Heart left ventricle (tissue), 13 donors: ENCODE results near the gene SLCO3A1.

Experiments
- POLR2A ChIP-seq, 2 donors: fragments of 450-650 bp; IDR thresholded peaks; one replicate each; pipeline ENCODE4 v1.6.1; 2017; ENCODE audit warnings: antibody characterized with exemption in 2 of 2, mild to moderate bottlenecking in 2 of 2, moderate library complexity in 2 of 2
- TF ChIP-seq, protein P1 (sequence below), 12 donors: fragments of 200-600 bp; sonication (generic) in 4 of 12; IDR thresholded peaks; one replicate each; pipeline versions ENCODE4 v1.5.0 to v1.8.0; 2018 to 2022; ENCODE audit warnings: antibody characterized with exemption in 12 of 12, mild to moderate bottlenecking in 5 of 12
- donor health status: ischemic (EF 13 %, LVEDD 7.1; RV severe dilation, severe dysfunction).
- donor health status: DM: no; HTN: yes; CAD: no.
- donor health status: DM: no; HTN: no; CAD: no.
- donor health status: ischemic (EF 25% LVEDD 6.9; RV normal size, moderate dysfunction).
- donor health status: ischemic (EF 25% LVEDD 5.7; RV mildly dilated, moderate dysfunction).
- donor health status: ischemic (EF 35%, LVEDD 5.7; RV mildly dilated, moderate dysfunction).
- donor health status: nonischemic (EF 11% LVEDD 7.7; RV severe dilation, severe dysfunction).
- donor health status: DM: yes; HTN: yes; CAD: no.
- donor health status: PGD.
- donor health status: ischemic (EF 29% LVEDD 5.4; RV normal size, mild dysfunction).
- donor health status: nonischemic (EF 23%, LVEDD 6.1; RV moderate dilation, normal function).

- TF ChIP-seq, protein P1, sequence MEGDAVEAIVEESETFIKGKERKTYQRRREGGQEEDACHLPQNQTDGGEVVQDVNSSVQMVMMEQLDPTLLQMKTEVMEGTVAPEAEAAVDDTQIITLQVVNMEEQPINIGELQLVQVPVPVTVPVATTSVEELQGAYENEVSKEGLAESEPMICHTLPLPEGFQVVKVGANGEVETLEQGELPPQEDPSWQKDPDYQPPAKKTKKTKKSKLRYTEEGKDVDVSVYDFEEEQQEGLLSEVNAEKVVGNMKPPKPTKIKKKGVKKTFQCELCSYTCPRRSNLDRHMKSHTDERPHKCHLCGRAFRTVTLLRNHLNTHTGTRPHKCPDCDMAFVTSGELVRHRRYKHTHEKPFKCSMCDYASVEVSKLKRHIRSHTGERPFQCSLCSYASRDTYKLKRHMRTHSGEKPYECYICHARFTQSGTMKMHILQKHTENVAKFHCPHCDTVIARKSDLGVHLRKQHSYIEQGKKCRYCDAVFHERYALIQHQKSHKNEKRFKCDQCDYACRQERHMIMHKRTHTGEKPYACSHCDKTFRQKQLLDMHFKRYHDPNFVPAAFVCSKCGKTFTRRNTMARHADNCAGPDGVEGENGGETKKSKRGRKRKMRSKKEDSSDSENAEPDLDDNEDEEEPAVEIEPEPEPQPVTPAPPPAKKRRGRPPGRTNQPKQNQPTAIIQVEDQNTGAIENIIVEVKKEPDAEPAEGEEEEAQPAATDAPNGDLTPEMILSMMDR (IDR thresholded peaks at IDR 0.05) = no peak
- TF ChIP-seq POLR2A (IDR thresholded peaks at IDR 0.05) = no peak
These were observed 224.8 kb downstream of the SLCO3A1 start for GRCh38 chr15:92078270-92078669.
